Thoracic aorta (tissue), 2 donors: ENCODE measurements around the gene ARHGAP35. TPM values are rescaled to one million over a fixed set of nuclear protein-coding genes. Genes with fewer than 3 reads are reported as not detected.

Experiments used
- ATAC-seq: fragments of 150-250 bp; one replicate; pipeline ENCODE4 v1.8.0; 2017; ENCODE audit warnings: low read depth; ENCODE audit not compliant: insufficient number of reproducible peaks, low FRiP score
- DNase-seq: peaks from one replicate; pipeline ENCODE4 v3.0.0-alpha.2; 2020; ENCODE audit warnings: low spot score
- H3K27ac ChIP-seq, 2 donors: fragments of 200-600 bp; sonication (generic); 1 replicate in 1 of 2; 2 replicates in 1 of 2; pipeline ENCODE4 v1.5.1; 2016; ENCODE audit warnings: mild to moderate bottlenecking in 2 of 2, moderate library complexity in 2 of 2
- H3K27me3 ChIP-seq: fragments of 200-600 bp; sonication (generic); replicated peaks from 2 replicates; pipeline ENCODE4 v1.6.0; 2016; ENCODE audit warnings: mild to moderate bottlenecking; ENCODE audit not compliant: insufficient read depth
- H3K36me3 ChIP-seq: fragments of 200-600 bp; sonication (generic); one replicate; pipeline ENCODE4 v1.5.1; 2016
- H3K4me1 ChIP-seq, 2 donors: fragments of 200-600 bp; sonication (generic); 1 replicate in 1 of 2; 2 replicates in 1 of 2; pipeline versions ENCODE4 v1.5.1 to v1.6.0; 2016; ENCODE audit warnings: low read depth in 2 of 2, mild to moderate bottlenecking in 1 of 2; ENCODE audit not compliant: control insufficient read depth in 1 of 2
- H3K4me3 ChIP-seq: fragments of 200-600 bp; sonication (generic); 2 replicates; pipeline ENCODE4 v1.5.1; 2016; ENCODE audit warnings: mild to moderate bottlenecking
- H3K9me3 ChIP-seq: fragments of 200-600 bp; sonication (generic); 2 replicates; pipeline ENCODE4 v1.5.1; 2016
- CTCF ChIP-seq: fragments of 200-600 bp; sonication (generic); IDR thresholded peaks from one replicate; pipeline ENCODE4 v1.5.1; 2019; ENCODE audit warnings: antibody characterized with exemption
- total RNA-seq, 2 donors: library from RNA; depleted of rRNA; stranded (reverse); fragments of >200 nt; gene quantifications; one replicate each; pipeline versions ENCODE4 v1.1.0 to v1.2.3, GENCODE V29; 2016

The ARHGAP35 gene
- total RNA-seq, 2 donors from 2014 or later = 42.9 to 51.1 TPM

DNA sequence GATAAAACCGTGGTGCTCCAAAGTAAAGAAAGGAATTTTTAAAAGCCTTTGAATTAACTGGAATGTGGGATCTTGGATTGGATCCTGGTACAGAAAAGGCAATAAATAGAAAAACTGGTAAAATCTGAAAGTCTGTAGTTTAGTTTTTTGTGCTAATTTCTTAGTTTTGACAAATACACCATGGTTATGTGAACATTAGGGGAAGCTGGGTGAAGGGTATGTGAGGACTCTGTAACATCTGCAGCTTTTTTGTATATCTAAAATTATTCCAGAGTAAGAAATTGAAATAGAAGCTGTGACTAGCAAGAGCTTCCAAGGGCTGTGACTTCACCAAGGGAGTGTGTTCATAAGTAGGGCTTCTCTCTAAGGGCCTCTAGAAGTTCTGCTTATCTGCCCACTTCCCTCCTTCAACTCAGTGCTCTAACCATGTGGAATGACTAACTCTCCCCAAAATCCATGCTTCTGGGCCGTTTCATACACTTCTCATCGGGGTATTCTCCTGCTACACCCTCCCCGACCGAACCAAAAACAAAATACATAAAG is 26.5 kb downstream of the ARHGAP35 start:
- TF ChIP-seq CTCF = no peak
- no peak overlapping the region for H3K27ac ChIP-seq
- H3K27me3 ChIP-seq = no peaks in the 10 kb centered on the region
- H3K9me3 ChIP-seq = no peaks in the 10 kb centered on the region
- no peak overlapping the region for H3K4me3 ChIP-seq
- peaks cover 3 to 20% of the 10 kb centered on the region in 2 donors for H3K4me1 ChIP-seq
- DNase-seq (no peak), ATAC-seq (no peak)
- H3K36me3 ChIP-seq = no peaks in the 10 kb centered on the region

GRCh38 chr19:46890423-46891170 is 29.8 kb downstream of the ARHGAP35 start:
- Histone ChIP-seq H3K9me3 (no peaks in the 10 kb centered on the region), H3K27me3 (no peaks in the 10 kb centered on the region), H3K27ac (no peak overlapping the region), H3K4me1 (peaks cover 8 to 33% of the 10 kb centered on the region in 2 donors), H3K36me3 (no peaks in the 10 kb centered on the region), H3K4me3 (no peak overlapping the region)
- ATAC-seq = no peak
- no peak for DNase-seq
- TF ChIP-seq CTCF = no peak

DNA sequence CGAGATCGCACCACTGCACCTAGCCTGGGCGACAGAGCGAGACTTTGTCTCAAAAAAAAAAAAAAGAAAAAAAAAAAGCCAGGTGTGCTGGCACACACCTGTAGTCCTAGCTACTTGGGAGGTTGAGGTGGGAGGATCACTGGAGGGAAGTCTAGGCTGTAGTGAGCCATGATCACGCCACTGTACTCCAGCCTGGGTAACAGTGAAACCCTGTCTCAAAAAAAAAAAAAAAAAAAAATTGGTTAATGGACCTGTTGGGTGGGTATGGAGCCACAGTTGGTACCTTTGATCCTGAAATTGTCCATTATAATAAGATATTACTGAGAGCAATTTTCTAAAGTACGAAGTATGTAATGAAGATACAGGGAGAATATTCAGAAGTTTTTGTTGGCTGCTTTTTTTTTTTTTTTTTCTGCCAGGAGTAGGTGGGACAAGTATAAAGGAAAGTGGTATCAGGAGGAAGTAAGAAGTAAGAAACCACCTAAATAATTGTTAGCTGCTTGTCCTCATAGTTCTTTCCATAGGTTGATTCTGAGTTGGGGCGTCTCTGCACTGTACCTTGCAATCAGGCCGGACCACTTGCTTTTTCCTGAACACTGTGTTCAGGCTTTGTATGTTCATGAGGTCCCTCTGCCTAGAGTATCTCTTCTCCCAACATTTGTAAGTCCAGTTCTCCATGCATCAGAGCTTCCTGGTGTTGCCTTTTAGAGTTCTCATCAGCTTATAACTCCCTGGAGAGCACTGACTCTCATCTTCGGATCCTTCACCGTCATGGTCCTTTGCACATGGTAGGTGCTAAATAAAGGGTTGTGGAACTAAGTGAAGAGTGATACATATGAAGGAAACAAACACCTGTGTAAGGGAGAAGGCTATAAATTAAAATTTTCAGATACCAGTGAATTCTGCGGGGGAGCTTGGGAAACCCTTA is 31.7 kb downstream of the ARHGAP35 start:
- Histone ChIP-seq H3K27me3 (no peaks in the 10 kb centered on the region), H3K9me3 (no peaks in the 10 kb centered on the region), H3K4me3 (no peak overlapping the region), H3K36me3 (no peaks in the 10 kb centered on the region), H3K27ac (no peak overlapping the region), H3K4me1 (peaks cover 6 to 28% of the 10 kb centered on the region in 2 donors)
- no peak for TF ChIP-seq CTCF
- ATAC-seq (no peak), DNase-seq (no peak)

- H3K27me3 ChIP-seq = no peaks in the 10 kb centered on the region
- no peak for TF ChIP-seq CTCF
- H3K4me3 ChIP-seq = no peak overlapping the region
- DNase-seq (no peak), ATAC-seq (no peak)
- no peak overlapping the region for H3K27ac ChIP-seq
- H3K9me3 ChIP-seq = no peaks in the 10 kb centered on the region
- peaks cover 15 to 27% of the 10 kb centered on the region in 2 donors for H3K4me1 ChIP-seq
- no peaks in the 10 kb centered on the region for H3K36me3 ChIP-seq
Observed at GRCh38 chr19:46896076-46896794, 35.4 kb downstream of the ARHGAP35 start.
